OCI-M2 (cell line): ENCODE results near the gene SLC22A7.
"Not testable (repeated sequence)": the region's sequence is repeated elsewhere in the genome, so short reads cannot be mapped to it uniquely, and the experiment has no call there.

ENCODE experiments used
- DNase-seq: peaks from one replicate; lab custom pipeline; 2025; ENCODE audit not compliant: unreplicated experiment; lab: John Stamatoyannopoulos, UW

Gene SLC22A7

DNA sequence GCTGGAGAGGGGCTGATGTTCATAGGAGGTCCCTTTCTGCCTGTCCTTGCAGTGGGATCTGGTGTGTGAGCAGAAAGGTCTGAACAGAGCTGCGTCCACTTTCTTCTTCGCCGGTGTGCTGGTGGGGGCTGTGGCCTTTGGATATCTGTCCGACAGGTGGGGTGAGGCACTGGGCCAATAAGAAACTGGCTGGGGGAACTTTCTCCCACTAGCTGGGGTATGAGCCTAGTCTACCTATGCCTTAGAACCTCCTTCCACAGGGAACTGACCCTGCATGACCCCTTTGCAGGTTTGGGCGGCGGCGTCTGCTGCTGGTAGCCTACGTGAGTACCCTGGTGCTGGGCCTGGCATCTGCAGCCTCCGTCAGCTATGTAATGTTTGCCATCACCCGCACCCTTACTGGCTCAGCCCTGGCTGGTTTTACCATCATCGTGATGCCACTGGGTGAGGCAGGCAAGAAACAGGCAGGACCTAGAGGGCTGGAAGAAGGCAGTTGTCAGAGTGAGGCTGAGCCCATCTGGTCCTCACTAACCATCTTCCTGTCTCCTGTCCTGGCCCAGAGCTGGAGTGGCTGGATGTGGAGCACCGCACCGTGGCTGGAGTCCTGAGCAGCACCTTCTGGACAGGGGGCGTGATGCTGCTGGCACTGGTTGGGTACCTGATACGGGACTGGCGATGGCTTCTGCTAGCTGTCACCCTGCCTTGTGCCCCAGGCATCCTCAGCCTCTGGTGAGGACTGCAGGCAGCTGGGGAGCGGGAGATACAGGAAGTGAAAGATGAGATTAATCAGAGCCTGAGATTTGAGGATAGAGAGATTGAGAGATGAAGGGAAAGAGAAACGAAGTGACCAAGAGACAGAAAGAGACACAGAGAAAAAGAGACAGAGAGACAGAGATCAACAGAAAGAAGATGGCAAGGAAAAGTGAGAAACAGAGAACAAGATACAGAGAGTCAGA lies 1.6 kb downstream of the SLC22A7 start:
- no peak for DNase-seq

- DNase-seq = no peak
These were observed 3.2 kb downstream of the SLC22A7 start for GRCh38 chr6:43301081-43301870.

GRCh38 chr6:43302126-43302525 lies 4.1 kb downstream of the SLC22A7 start:
- DNase-seq = no peak

GRCh38 chr6:43303006-43303405 lies 4.9 kb downstream of the SLC22A7 start:
- not testable (repeated sequence) for DNase-seq

GRCh38 chr6:43303751-43304331 lies 5.8 kb downstream of the SLC22A7 start:
- DNase-seq = no peak

- DNase-seq = no peak
These were observed 6.3 kb downstream of the SLC22A7 start for GRCh38 chr6:43304361-43304760.

DNA sequence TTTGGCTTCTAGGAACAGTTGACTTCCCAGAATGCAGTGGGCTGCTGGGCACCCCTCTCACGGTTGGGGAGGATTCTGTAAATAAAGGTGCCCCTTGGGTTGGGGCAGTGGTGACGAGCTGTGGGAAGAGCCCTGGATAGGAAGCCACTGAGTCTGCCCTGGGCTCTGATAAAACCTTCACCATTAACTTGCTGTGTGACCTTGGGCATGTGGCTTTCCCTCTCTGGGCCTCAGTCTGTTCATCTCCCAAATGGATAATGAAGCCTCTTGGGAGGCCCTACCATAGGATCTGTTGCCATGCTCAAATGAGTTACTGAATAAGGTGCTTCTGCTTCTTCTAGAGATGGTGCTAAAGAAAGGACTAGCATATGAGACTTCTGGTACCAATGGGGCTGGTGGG lies 6.8 kb downstream of the SLC22A7 start:
- DNase-seq = no peak

GRCh38 chr6:43306086-43306485 lies 8.0 kb downstream of the SLC22A7 start:
- no peak for DNase-seq

DNA sequence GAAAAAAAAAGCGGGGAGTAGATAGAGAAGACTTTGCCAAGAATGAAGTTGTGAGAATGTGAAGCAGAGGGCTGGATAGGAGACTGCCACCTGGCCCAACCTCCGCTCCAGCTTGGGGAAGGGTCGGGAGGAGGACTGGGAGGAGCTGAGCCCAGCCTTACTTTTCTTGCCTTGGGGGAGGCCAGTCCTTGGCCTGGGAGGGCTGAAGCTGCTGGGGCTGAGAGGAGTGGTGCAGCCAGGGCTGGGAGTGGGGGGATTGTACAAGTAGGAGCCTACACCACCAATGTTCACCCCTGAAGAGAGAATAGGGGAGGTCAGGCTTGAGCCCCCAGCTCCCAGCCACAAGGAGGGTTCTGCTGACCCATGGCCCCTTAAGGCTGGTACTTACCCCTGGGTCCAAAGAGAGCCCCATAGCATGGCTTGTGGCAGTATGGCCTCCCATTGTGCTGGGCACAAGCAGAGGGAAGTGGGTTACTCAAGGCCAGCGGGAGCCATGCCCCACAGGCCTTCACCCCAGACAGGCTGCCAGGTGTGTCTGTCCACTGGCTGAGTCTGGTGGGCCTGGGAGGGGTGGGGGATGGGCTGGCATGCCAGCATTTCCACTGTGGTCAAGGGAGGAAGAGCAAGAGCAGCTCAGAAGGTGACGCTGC lies 9.5 kb downstream of the SLC22A7 start:
- no peak for DNase-seq

- no peak for DNase-seq
These were observed 10.3 kb downstream of the SLC22A7 start, which contains the start of gene CRIP3 for GRCh38 chr6:43308101-43308989. Gene CRIP3, minus strand, starts transcription at chr6:43308826. Its CDS starts 34 bp downstream, at chr6:43308792.

DNA sequence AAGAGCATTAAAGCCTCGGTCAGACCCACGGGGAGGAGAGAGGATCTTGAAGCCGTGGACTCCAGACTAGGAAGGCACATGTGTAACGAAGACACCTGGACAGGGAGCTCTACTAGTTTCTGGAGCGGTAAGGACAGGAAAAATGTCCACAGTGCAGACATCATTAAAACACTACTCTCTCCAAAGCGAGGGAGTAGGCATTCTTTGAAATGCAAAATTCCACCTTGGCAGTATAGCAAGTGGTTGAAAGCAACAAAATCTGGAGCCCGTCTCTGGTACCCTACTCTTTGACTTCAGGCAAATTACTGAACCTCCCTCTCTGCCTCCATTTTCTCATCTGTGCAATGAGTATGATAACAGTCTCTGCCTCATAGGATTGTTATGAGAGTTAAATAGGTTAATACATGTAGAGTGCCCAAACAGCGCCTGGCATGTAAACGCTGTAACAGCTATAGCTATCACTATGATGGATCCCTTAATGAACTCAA lies 11.0 kb downstream of the SLC22A7 start:
- no peak for DNase-seq

DNA sequence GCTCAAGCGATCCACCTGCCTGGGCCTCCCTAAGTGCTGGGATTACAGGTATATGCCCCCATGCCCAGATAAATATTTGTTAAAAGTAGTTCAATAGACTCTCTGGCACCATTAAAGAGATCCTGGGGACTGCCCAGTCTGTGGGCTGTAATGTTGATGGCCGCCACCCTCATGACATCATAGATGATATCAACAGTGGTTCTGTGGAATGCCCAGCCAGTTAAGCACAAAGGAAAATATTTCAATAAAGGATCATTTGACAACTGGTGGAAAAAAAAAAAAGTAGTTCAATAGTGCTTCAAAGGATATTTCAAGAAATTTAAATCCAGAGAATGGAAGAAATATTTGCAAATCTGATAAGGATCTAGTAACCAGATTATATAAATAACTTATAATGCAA lies 12.1 kb downstream of the SLC22A7 start:
- no peak for DNase-seq

GRCh38 chr6:43310624-43311023 lies 12.6 kb downstream of the SLC22A7 start:
- DNase-seq = no peak

DNA sequence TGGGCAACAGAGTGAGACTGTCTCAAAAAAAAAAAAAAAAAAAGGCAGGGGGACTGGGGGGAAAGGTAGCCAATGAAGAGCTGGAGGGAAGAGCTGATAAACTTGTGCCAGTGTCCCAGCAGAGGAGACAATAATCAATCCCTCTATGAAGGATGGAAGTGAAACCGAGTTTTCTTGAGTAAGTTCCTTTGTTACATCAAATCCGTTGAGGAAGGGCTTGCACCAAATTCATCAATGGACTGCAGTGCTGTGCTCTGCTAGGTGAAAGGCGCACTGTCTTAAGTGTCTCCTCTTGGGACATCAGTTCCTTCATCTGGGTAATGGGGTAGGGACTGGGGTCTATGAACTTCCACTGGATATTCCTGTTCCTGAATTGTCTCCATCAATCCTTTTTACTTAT lies 13.6 kb downstream of the SLC22A7 start:
- DNase-seq = no peak

DNA sequence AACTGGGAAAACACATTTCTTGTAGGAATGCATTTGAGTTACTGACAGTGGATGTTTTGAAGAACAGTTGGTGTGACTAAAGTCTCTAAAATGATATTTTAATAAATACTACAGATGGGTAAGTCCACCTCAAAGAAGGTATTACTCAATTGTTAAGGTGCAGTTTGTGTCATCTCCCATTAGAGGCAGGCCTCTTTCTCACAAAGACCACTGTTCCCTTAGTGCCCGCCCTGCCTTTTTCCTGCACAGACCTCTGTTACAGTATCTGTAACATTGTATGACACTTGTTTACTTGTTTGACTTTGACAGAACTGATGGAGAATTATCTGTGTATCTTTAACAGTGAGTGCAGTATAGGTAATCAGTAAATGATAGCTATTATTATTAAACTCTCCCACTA lies 15.8 kb downstream of the SLC22A7 start:
- DNase-seq = no peak

GRCh38 chr6:43318011-43318410 lies 20.0 kb downstream of the SLC22A7 start:
- DNase-seq = no peak

DNA sequence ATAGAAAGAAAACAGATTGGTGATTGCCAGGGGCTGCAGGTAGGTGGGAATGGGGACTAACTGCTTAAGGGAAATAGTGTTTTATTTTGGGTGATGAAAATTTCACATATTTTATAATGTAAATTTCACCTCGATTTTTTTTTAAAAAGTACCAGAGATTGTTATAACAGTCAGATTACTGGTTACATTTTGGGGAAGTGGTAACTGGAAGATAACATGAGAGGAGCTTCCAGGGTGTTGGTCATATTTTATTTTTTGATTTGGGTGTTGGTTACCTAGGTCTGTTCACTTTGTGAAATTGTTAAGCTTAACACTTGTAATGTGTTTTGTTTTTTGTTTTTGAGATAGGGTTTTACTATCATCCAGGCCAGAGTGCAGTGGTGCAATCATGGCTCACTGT lies 27.8 kb downstream of the SLC22A7 start:
- no peak for DNase-seq

DNA sequence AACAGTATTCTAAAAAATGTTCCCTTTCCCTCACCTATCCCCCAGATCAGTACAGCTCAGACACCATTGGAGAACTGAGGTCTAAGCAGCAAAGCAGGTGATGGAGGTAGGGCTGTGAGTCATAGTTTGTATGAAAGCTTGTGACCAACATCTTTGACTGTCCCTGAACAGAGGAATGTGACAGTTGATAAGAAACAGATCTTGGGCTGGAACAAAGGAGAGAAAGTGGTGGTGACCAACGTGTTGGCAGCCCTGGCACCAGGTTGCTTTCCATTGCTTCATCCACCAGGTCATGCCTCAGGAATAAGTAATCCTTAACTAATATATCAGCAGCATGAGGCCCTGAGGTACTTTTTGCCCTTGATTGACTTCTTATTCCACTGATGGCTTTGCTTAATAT lies 30.5 kb downstream of the SLC22A7 start:
- no peak for DNase-seq

DNA sequence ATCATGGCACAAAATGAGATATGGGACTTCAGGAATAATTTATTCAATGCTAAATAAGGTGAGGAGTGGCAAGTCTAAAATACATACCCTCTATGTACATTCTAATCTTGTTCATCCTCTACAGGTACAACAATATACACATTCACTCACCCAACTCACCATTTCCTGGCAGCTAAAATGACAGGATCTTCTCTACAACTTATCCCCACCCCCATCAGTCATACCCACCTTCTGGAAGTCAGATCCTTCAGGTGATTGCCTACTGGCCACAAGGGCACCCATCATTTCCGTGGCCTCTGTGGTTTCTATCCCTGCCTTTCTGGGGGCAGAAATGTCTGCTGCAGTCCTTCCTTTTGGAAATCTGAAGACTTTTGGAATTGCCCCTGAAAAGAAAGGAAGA lies 33.4 kb downstream of the SLC22A7 start:
- DNase-seq = no peak

DNA sequence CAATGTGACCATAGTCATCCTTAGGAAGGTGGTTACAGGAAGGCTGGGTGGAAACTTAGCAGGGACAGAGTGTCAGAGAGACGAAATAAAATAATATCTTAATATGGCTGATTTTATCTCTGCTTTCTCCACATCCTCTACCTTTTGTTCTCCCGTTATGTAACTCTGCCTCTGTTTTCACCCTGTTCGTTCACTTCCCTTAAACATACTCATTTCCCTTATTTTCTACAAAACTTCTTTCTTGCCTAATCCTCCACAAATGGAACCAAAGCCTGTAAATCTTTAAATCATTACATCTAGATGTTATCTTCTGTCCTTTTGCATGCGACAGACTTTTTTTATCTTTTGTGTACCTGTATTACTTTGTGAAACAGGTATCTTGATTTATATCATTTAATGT lies 33.8 kb downstream of the SLC22A7 start:
- DNase-seq = no peak
